Osteoblast (primary cell): ENCODE measurements around the gene OR52B2. TPM values are rescaled to one million over a fixed set of nuclear protein-coding genes. Genes with fewer than 3 reads are reported as not detected.

Source experiments
- DNase-seq: peaks from one replicate; pipeline ENCODE4 v3.0.0; 2011; ENCODE audit warnings: low spot score, mixed read lengths; ENCODE audit not compliant: insufficient read length; ENCODE audit errors: missing footprints
- H2AFZ ChIP-seq: 2 replicates; pipeline ENCODE4 v1.6.0; 2011; ENCODE audit warnings: mild to moderate bottlenecking, low read length
- H3K27ac ChIP-seq: 2 replicates; pipeline ENCODE4 v1.5.1; 2011; ENCODE audit warnings: mild to moderate bottlenecking, low read depth, low read length, moderate library complexity
- H3K27me3 ChIP-seq: 2 replicates; pipeline ENCODE4 v1.6.0; 2012; ENCODE audit warnings: mild to moderate bottlenecking, control low read depth, inconsistent platforms, low read length, moderate library complexity; ENCODE audit not compliant: insufficient read depth
- H3K36me3 ChIP-seq: 2 replicates; pipeline ENCODE4 v1.5.1; 2011; ENCODE audit warnings: mild to moderate bottlenecking, low read length, control low read depth, moderate library complexity; ENCODE audit not compliant: insufficient read depth
- H3K4me1 ChIP-seq: 2 replicates; pipeline ENCODE4 v1.5.1; 2011; ENCODE audit warnings: mild to moderate bottlenecking, low read length, control low read depth, moderate library complexity; ENCODE audit not compliant: insufficient read depth
- H3K4me2 ChIP-seq: 2 replicates; pipeline ENCODE4 v1.6.0; 2011; ENCODE audit warnings: mild to moderate bottlenecking, low read length; ENCODE audit not compliant: insufficient read depth
- H3K4me3 ChIP-seq: fragments of 200-600 bp; sonication (generic); 3 replicates; pipeline ENCODE4 v1.5.1; 2012; ENCODE audit warnings: mild to moderate bottlenecking, low read length, inconsistent platforms; ENCODE audit not compliant: insufficient read depth
- H3K79me2 ChIP-seq: 2 replicates; pipeline ENCODE4 v1.6.0; 2012; ENCODE audit warnings: mild to moderate bottlenecking, low read length, control low read depth, inconsistent platforms; ENCODE audit not compliant: insufficient read depth
- H3K9me3 ChIP-seq: 2 replicates; pipeline ENCODE4 v1.5.1; 2011; ENCODE audit warnings: low read depth, low read length, control low read depth
- H4K20me1 ChIP-seq: 2 replicates; pipeline ENCODE4 v1.6.0; 2012; ENCODE audit warnings: mild to moderate bottlenecking, low read length, control low read depth; ENCODE audit not compliant: insufficient read depth
- CTCF ChIP-seq: IDR thresholded peaks from 2 replicates; pipeline ENCODE4 v1.5.1; 2011; ENCODE audit warnings: mild to moderate bottlenecking, low read depth, low read length, moderate library complexity; ENCODE audit errors: extremely low read depth
- total RNA-seq: library from RNA; depleted of rRNA; stranded (reverse); fragments of >200 nt; gene quantifications from 2 replicates; pipeline ENCODE4 v1.2.3, GENCODE V29; 2012

OR52B2 gene
- not detected in 2 replicates for total RNA-seq

- H3K27me3 ChIP-seq, result no peaks in the 10 kb centered on the region
- DNase-seq, result no peak
- no peak for TF ChIP-seq CTCF
- no peak within 1 kb of the TSS for H3K4me2 ChIP-seq
- no peaks in the 10 kb centered on the region for H3K4me1 ChIP-seq
- H3K79me2 ChIP-seq, result no peaks in the 10 kb centered on the region
- H2AFZ ChIP-seq, result no peak within 1 kb of the TSS
- H3K9me3 ChIP-seq, result no peaks in the 10 kb centered on the region
- H3K27ac ChIP-seq, result no peak within 1 kb of the TSS
- no peak within 1 kb of the TSS for H3K4me3 ChIP-seq
- H3K36me3 ChIP-seq, result no peaks in the 10 kb centered on the region
- H4K20me1 ChIP-seq, result no peaks in the 10 kb centered on the region
Observed at GRCh38 chr11:6170226-6170625, at the start of gene OR52B2. Gene OR52B2, minus strand, starts transcription at chr11:6170326. Its CDS starts 0 bp downstream, at chr11:6170326.

GRCh38 chr11:6219359-6219758 lies 49.2 kb upstream of the OR52B2 start:
- Histone ChIP-seq H3K79me2 (peaks cover 11% of the 10 kb centered on the region), H3K9me3 (no peaks in the 10 kb centered on the region), H3K4me1 (peaks cover 10% of the 10 kb centered on the region), H3K4me3 (no peak overlapping the region), H4K20me1 (peaks cover 9% of the 10 kb centered on the region), H3K27ac (peak overlapping the region; percentile 57), H3K36me3 (peaks cover 65% of the 10 kb centered on the region), H3K4me2 (peak overlapping the region; percentile 34), H3K27me3 (no peaks in the 10 kb centered on the region), H2AFZ (no peak overlapping the region)
- no peak for TF ChIP-seq CTCF
- DNase-seq, result peak; percentile 97

- Histone ChIP-seq H3K27ac (no peak overlapping the region), H4K20me1 (peaks cover 8% of the 10 kb centered on the region), H3K4me1 (peaks cover 10% of the 10 kb centered on the region), H3K9me3 (no peaks in the 10 kb centered on the region), H3K4me3 (no peak overlapping the region), H3K27me3 (no peaks in the 10 kb centered on the region), H3K36me3 (peaks cover 63% of the 10 kb centered on the region), H3K79me2 (peaks cover 11% of the 10 kb centered on the region), H3K4me2 (no peak overlapping the region), H2AFZ (no peak overlapping the region)
- no peak for TF ChIP-seq CTCF
- no peak for DNase-seq
Observed at GRCh38 chr11:6217722-6218121, 47.6 kb upstream of the OR52B2 start.

GRCh38 chr11:6216501-6216900 lies 46.4 kb upstream of the OR52B2 start:
- no peak for DNase-seq
- no peak for TF ChIP-seq CTCF
- Histone ChIP-seq H3K9me3 (no peaks in the 10 kb centered on the region), H3K27ac (no peak overlapping the region), H3K4me3 (no peak overlapping the region), H2AFZ (no peak overlapping the region), H3K36me3 (peaks cover 54% of the 10 kb centered on the region), H4K20me1 (peaks cover 8% of the 10 kb centered on the region), H3K4me1 (peaks cover 10% of the 10 kb centered on the region), H3K4me2 (no peak overlapping the region), H3K79me2 (peaks cover 11% of the 10 kb centered on the region), H3K27me3 (no peaks in the 10 kb centered on the region)
